ENCODE results near the gene GALNT7.
A peak's percentile ranks its signal among the peaks of the same experiment; 100 is the strongest.

GALNT7 gene

DNA sequence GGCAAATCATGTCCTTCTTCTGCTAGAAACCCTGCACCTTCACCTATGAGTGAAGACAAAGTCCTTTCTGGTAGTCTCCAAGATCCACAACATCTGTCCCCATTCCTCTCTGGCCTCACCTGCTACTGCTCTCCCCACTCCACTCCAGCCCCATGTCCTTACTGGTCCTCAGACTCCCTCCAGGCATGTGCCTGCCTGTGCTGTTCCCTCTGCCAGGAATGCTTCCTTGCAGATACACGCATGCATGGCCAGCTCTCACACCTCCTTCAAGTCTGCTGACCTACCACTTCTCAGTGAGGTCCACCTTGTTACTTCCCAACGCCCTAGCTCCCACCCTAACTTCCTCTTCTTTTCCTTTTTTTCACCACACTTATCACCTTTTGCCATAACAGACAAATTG lies 147.4 kb downstream of the GALNT7 start:
- no peak for DNase-seq

DNA sequence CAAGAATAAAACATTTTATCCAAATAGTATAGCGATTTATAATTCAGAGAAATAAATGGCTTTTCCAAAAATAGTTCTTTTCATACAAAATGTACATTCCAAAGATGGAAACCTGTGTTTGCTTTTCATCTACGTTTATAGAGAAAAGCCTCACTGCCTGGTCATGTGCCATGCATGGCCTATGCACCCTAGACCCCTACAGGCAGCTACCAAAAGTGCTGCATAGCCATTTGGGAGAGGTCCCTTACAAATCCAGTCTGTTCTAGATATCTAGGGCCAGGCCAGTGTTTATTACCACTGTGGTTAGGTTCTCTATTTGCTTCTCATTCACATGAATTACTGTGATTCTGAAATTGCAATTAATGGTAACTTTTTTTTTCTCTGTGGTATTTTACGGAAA lies 148.4 kb downstream of the GALNT7 start:
- no peak for DNase-seq

DNA sequence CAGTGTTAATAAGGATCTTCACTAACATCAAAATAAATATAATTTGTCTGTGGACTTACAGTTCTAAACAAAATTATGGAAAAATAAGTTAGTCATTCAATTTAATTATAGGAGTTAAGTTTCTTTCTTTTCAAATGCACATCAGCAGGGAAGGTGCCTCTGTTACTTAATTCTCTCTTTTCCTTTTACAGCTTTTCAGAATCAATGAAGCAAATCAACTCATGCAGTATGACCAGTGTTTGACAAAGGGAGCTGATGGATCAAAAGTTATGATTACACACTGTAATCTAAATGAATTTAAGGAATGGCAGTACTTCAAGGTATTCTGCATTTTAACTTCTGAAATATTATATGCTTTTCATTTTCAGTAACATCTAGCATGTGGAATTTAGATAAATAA lies 149.6 kb downstream of the GALNT7 start:
- no peak for DNase-seq

DNA sequence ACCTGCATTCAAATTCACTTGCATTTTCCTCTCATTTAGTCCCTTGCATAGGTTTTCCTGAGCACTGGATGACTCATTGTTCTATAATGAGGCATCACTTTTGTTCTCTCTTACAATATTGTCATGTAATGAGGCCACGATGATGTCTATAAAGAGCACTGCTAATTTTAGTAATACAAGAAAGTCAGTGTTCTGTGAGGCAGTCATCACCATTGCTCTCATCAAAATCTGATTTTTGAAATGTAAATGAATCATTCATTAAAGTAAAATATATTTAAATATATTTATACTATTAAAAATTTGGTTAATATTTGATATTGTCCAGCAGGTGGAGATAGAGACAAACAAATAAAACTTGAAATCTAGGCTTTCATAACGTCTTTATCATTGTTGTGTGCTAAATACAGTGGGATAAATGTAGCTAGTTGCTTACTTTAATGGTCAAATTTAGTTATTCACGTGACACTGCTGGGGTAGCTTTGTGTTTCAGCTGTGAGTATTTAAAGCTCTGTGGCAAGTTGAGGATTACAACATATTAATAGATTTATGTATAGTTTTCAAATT lies 150.1 kb downstream of the GALNT7 start:
- no peak for DNase-seq

GRCh38 chr4:173319696-173320095 lies 151.1 kb downstream of the GALNT7 start:
- no peak for DNase-seq

GRCh38 chr4:173325007-173325736 lies 156.6 kb downstream of the GALNT7 start:
- DNase-seq = no peak

GRCh38 chr4:173328236-173328901 lies 159.8 kb downstream of the GALNT7 start:
- no peak for DNase-seq

DNA sequence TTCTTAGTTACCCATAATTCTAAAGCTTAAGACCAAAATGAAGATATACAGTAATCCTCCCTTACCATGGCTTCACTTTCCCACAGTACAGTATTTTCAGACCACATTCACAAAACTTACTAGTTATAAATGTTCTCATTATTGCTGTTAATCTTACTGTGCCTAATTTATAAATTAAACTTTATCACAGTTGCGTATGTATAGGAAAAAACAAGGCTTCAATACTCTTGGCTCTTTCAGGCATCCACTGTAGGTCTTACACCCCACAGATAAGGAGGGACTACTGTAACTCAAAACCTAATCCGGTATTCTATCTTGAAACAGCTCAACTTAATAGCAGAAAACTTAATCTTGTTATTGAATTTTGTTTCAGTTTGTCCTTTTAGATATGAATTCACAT lies 162.0 kb downstream of the GALNT7 start:
- no peak for DNase-seq

DNA sequence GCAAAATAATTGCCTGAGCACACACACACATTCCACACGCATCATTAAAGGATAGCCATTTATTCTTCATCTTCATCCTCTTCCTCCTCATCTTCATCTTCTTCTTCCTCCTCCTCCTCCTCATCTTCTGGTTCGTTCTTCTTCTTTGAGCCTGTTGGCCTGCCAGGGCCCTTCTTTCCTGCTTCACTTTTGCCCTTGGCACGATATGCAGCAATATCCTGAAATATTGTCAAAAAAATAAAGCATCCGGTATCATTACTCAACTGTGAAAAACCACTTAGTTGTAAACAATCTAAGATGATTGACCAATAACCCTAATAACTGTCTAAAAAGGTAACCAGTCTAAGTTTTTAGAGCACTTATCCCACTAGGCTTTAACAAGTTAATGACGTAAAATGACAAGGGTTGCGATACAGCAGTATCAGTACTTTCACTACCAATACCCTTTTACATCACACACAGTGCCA lies 163.4 kb downstream of the GALNT7 start:
- no peak for DNase-seq

DNA sequence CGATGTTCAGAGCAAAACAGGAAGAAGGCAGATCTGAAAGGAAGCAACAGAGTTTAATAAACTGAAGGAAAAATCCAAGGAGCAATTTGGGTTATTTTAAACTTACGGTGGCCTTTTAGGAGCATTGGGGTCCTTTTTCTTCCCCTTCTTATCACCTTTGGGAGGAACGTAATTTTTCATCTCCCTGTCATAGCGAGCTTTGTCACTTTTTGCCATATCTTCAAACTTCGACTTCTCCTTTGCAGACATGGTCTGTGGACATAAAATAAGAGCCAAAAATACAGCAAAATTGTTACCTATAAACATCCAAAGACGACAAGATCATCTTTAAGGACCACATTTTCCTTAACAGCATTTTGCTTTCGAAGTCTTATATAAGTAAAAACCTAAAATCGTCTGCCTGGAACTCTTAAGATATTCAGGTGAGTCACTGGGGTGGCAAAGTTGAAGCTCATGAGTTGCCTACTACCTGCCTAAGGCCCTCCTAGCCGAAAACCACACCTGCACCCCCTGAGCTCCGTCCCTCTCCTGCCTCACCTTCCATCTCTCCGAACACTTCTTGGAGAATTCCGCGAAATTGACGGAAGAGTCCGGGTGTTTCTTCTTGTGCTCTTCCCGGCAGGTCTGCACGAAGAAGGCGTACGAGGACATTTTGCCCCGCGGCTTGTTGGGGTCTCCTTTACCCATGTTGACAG lies 164.5 kb downstream of the GALNT7 start:
- no peak for DNase-seq

DNA sequence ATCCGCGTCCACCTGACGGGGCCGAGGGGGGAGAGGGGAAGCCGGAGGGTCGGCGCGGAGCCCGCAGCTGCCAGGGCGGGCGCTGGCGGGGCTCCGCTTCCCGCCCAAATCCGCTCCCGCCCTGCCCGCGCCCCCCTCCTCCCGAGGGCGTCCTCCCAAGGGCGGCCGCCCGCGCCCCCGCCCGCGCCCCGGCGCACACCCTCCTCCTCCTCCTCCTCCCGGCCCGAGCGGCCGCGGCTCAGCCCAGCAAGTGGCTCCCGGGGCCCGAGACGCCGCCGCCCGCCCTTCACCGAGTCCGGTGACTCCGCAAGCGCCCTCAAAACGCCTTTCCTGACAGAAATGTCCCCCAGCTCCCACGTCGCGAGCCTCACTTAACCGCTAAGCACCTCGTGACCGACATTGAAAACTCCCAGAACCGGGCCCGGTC lies 165.1 kb downstream of the GALNT7 start:
- peak in 1 of 2 experiments; percentile 3 for DNase-seq

DNA sequence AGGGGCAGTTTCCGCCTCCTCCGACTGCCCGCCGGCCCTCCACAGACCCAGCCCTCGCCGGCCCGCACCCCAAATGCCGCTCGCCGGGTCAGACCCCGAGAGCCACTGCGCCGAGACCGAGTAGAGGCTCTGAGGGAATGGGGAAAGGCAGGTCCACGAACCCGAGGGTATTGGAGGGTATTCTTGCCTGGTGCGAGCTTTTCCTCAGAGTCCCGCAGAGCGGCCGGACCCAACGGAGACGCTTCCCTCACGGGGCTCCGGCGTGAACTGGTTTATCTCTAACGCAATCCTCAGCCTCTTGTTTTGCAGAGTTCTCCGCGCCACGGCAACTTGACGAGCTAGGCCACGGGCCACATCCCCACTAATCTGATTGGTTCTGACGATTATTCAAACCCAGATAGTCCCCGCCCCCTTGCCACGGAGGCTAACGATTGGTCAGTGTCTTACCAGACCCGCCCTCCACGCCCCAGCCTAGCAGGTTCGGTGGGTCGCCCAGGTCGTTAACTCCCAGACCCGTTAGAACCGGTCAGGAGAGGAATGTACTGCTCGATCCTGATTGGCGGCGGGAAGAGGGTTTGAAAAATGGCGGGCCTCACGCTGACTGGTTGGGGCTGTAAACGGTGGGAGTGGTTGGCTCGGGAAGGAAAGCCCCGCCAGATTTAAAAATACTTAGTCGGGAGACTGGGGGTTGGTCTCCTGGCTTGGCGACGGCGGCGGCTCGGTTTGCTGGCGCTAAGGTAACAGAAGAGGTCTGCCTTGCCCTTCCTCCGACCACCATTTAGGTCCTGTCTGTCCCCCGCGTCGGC lies 165.7 kb downstream of the GALNT7 start, which contains the start of gene HMGB2:
Gene HMGB2 (minus strand): TSS at position 274 of the 806 bp plus-strand sequence. CDS start 709 bp downstream, outside the sequence.
- DNase-seq = peak; percentile 94 to 95

DNA sequence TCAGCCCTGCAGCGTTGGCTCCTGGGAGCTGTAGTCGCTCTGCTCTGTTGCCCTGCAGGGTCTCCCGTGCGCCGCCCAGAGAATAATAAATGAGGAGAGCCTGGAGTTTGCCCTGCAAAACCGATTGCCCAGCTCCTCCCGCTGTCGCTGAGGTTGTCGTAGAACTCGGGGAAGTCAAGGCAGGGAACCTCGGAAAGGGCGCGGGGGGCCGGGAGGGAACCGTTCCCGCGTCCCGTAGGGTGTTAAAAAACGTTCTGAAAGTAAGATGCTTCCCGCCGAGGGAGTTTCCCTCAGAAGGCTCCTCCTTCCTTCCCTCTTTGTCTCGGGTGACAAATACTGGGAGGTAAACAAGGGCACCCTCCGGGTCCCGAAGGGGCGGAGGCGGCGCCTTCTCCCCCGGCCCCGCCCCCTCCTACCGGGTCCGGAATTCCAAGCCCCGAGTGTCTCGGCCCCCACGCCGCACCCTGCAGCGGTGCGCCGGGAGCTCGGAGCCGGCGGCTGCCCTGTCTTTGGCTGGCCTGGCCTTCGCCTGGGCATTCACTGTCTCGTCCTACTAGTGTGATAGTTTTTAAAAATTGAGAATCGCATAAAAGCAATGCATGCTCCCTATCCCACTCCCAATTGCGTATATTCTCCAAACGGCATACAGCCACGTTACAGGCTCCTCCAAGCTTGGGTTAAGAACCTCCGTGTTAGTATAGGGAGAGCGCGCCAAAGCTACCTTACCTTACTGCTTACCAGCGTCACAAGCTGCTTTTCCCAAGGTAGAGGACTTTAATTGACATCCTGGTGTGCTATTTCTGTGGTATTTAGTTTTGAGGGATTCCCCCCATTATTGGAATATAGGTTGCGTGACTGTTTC lies 166.5 kb downstream of the GALNT7 start:
- DNase-seq = peak; percentile 67 to 78

- no peak for DNase-seq
These were observed 168.9 kb downstream of the GALNT7 start for GRCh38 chr4:173337463-173337862.

GRCh38 chr4:173343832-173344397 lies 175.3 kb downstream of the GALNT7 start:
- DNase-seq = no peak

DNA sequence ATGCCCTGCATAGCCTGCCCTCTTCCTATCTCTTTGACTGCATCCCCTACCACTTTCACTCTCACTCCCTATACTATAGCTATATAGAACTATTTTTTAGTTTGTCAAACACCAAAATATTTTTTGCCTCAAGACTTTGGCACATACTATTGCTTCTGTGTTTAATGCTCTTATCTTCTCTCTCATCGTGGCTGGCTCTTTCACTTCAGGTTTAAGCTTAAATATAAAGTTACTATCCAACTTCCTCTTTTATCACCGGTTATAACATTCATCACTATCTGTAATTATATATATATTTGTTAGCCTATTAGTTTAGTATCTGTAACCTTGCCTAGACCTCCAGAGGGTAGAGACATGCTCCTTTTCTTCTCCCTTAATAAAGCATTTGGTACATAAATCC lies 177.0 kb downstream of the GALNT7 start:
- no peak for DNase-seq

GRCh38 chr4:173346074-173346473 lies 177.5 kb downstream of the GALNT7 start:
- DNase-seq = no peak

GRCh38 chr4:173347467-173347866 lies 178.9 kb downstream of the GALNT7 start:
- DNase-seq = no peak

DNA sequence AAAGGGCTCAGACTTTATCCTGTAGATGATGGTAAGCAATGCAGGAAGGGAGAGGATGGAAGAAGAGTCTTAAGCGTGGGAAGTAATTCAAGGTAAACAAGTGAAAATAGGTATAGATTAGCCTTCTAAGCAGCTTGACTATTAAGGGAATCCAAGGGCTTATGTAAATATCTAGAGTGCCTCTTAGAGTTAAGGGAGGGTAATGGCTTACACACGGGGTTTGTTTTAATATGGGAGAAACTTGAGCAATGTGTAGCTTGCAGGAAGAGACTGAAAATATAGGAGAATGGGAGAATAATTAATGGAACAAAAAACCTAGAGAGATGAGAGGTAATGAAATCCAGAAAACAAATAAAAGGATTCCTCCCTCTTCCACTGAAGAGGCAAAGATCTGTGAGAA lies 189.3 kb downstream of the GALNT7 start:
- peak; percentile 4 to 20 for DNase-seq

- DNase-seq = peak in 1 of 2 experiments; percentile 0
These were observed 192.1 kb downstream of the GALNT7 start for GRCh38 chr4:173360587-173361221.

GRCh38 chr4:173362666-173363065 lies 194.1 kb downstream of the GALNT7 start:
- no peak for DNase-seq
